Mesodermal cell (in vitro differentiated cells): ENCODE results near the gene IRF3.
A peak's percentile ranks its signal among the peaks of the same experiment; 100 is the strongest.

Experiments used
- H3K27ac ChIP-seq: 2 replicates; pipeline ENCODE4 v1.7.0; 2013; ENCODE audit warnings: mild to moderate bottlenecking, low read depth, low read length, moderate library complexity; ENCODE audit not compliant: severe bottlenecking
- H3K36me3 ChIP-seq: 2 replicates; pipeline ENCODE4 v1.7.1; 2013; ENCODE audit warnings: mild to moderate bottlenecking, low read length, moderate library complexity; ENCODE audit not compliant: control insufficient read depth, insufficient read depth
- H3K4me1 ChIP-seq: one replicate; pipeline ENCODE4 v1.7.1; 2013; ENCODE audit warnings: mild to moderate bottlenecking, low read length; ENCODE audit not compliant: insufficient read depth, control insufficient read depth, poor library complexity, severe bottlenecking
- H3K4me3 ChIP-seq: 2 replicates; pipeline ENCODE4 v1.7.0; 2013; ENCODE audit warnings: low read length, control low read depth, mild to moderate bottlenecking; ENCODE audit not compliant: insufficient read depth, poor library complexity, severe bottlenecking; ENCODE audit errors: extremely low read depth
- H3K9me3 ChIP-seq: 2 replicates; pipeline ENCODE4 v1.7.1; 2013; ENCODE audit warnings: mild to moderate bottlenecking, low read length, moderate library complexity; ENCODE audit not compliant: control insufficient read depth
- WGBS, 2 experiments: methylation state at CpG; one replicate each; pipeline ENCODE4 v1.1.5; 2013; ENCODE audit warnings: missing lambda C conversion rate in 2 of 2; ENCODE audit not compliant: insufficient coverage in 2 of 2; 5-methylcytosine and 5-hydroxymethylcytosine counted together

The IRF3 gene

DNA sequence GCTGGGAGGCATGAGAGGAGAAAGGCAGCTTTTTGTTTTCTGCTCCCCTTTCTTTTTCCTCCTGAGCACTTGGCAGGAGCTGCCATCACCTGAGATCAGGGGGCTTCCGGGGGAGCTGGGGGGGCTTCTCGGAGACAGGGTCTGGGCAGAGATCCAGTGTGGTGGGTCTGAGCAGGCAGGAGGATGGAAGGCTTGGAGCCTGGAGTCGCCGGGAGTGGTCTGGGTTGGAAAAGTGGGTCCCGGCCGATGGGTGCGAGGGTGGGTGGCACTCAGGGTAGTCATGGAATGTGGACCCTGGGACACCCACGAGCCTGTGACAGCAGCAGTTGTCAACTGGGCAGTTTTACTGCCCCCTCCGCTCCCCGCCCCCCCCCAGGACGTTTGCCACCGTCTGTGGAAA lies 21.5 kb upstream of the IRF3 start:
- Histone ChIP-seq H3K4me3 (no peak overlapping the region), H3K36me3 (peaks cover 72% of the 10 kb centered on the region), H3K4me1 (peaks cover 5% of the 10 kb centered on the region), H3K27ac (no peak overlapping the region), H3K9me3 (no peaks in the 10 kb centered on the region)
- 93 to 96% methylated on average over 7 of the region's 12 CpGs for WGBS, 2 experiments

DNA sequence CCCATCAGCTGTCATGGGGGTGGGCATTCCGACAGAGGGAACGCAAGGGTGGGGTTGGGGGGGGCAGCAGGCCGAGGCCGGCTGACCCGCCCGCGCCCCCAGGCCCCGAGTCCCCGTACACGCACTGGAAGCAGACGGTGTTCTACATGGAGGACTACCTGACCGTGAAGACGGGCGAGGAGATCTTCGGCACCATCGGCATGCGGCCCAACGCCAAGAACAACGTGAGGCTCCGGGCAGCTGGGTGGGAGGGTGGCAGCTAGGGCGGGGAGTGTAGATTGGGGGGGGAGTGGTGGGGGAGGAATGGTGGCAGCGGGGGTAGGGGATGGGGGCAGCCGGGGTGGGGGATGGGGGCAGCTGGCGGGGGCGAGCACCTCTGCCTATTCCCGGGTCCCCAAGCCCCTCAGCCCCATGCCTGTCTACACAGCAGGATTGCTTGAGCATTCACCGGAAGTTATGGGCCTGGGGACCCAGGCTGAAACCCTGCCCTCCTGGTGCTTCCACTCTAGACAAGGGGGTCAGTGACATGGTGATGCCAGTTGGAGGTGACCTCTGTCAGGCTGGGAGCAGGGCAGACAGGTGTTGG lies 20.9 kb upstream of the IRF3 start:
- Histone ChIP-seq H3K27ac (no peak overlapping the region), H3K9me3 (no peaks in the 10 kb centered on the region), H3K4me3 (no peak overlapping the region), H3K4me1 (peaks cover 5% of the 10 kb centered on the region), H3K36me3 (peaks cover 78% of the 10 kb centered on the region)
- WGBS, 2 experiments = 95 to 97% methylated on average over 12 to 19 of the region's 27 CpGs

DNA sequence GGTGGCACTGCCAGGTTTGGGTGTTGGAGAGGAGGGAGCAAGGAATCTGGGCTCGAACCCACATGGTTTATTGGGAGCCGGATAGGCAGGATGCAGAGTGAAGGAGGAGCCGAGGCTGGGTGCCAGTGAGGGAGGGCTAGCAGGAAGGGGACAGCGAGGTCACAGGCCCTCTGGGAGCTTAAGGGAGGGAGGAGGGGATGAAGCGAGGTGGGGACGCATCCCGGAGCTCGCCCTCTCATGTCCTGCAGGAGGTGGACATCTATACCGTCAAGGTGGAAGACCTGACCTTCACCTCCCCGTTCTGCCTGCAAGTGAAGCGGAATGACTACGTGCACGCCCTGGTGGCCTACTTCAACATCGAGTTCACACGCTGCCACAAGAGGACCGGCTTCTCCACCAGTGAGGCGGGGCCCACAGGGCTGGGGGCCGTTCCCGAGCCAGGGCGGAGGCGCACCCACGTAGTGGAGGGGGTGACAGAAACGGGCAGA lies 20.2 kb upstream of the IRF3 start:
- H3K27ac ChIP-seq = no peak overlapping the region
- H3K9me3 ChIP-seq = no peaks in the 10 kb centered on the region
- WGBS, 2 experiments = 95% methylated on average over 23 of the region's 23 CpGs
- H3K4me1 ChIP-seq = peaks cover 5% of the 10 kb centered on the region
- H3K36me3 ChIP-seq = peaks cover 85% of the 10 kb centered on the region
- no peak overlapping the region for H3K4me3 ChIP-seq

DNA sequence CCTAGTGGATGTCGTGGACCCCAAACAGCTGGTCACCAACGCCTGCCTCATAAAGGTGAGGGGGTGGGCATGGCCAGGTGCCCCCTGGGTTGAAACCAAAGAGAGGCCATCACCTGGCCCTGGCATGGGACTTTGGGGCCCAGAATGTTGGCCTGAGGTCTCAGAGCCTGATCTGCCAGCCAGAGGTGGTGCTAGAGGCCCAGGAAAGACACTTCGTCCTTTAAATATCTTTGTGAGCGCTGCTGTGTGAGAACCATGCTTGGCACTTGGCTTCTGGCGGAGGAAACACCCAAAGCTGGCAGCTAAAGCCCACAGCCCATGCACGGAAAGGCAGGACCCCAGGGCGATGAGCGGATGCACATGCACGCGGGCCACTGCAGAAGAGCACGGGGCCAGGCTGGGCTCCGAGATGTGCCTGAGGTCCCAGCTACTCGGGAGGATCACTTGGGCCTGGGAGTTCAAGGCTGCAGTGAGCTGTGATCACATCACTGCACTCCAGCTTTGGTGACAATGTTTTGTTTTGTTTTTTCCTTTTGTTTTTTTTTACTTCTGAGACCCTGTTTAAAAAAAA lies 19.4 kb upstream of the IRF3 start:
- peaks cover 10% of the 10 kb centered on the region for H3K4me1 ChIP-seq
- no peak overlapping the region for H3K27ac ChIP-seq
- 98 to 99% methylated on average over 13 of the region's 13 CpGs for WGBS, 2 experiments
- no peaks in the 10 kb centered on the region for H3K9me3 ChIP-seq
- H3K4me3 ChIP-seq = no peak overlapping the region
- peaks cover 86% of the 10 kb centered on the region for H3K36me3 ChIP-seq

DNA sequence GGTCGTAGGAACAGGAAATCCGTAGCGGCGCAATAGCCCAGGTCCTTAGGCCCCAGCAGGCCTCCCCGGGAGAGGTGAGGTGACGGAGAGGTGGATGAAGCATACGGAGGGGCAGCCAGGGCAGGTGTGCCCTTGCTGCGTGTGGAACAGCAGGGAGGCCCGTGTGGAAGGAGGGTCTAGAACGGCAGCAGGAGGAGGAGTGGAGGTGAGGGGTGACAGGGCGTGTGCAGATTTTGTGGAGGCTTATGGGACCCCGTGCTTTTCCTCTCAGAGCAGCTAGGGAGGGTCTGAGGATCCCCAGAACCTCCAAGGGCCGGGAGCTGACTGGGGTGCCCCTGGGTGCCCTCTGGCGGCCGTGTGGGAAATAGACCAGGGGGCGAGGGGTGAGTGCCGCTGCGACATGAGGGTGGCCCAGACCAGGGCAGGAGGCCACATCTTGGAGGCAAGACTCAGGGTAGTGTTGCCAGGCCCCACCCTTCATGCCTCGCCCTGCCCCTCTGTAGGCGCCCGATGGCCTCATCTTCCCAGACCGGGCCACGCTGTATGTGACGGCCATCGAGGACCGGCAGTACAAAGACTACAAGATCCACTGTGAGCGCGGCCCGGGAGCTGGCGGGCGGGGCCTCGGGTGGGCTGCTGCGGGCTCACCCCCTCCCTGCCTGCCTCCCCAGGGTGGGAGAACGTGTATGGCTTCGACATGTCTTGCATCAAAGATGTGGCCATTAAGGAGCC lies 18.8 kb upstream of the IRF3 start:
- Histone ChIP-seq H3K36me3 (peaks cover 81% of the 10 kb centered on the region), H3K9me3 (no peaks in the 10 kb centered on the region), H3K27ac (no peak overlapping the region), H3K4me1 (peaks cover 16% of the 10 kb centered on the region), H3K4me3 (no peak overlapping the region)
- 95 to 96% methylated on average over 34 of the region's 35 CpGs for WGBS, 2 experiments

DNA sequence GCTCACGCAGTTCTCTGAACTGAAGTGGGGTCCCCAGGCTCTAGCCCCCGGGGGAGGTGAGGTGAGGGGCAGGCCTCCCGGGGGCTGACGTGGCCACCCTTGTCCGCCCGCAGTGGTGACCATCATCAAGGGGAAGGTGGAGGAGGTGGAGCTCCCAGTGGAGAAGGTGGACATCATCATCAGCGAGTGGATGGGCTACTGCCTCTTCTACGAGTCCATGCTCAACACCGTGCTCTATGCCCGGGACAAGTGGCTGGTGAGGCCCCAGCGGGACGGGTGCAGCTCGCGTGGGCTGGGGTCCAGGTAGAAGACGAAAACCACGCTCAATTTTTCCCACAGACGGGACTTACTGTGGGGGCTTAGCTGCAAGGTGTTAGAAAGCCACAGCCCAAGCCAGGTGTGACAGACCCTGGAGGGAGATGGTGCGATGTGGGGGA lies 18.2 kb upstream of the IRF3 start:
- H3K36me3 ChIP-seq = peaks cover 75% of the 10 kb centered on the region
- WGBS, 2 experiments = 96% methylated on average over 16 to 18 of the region's 18 CpGs

DNA sequence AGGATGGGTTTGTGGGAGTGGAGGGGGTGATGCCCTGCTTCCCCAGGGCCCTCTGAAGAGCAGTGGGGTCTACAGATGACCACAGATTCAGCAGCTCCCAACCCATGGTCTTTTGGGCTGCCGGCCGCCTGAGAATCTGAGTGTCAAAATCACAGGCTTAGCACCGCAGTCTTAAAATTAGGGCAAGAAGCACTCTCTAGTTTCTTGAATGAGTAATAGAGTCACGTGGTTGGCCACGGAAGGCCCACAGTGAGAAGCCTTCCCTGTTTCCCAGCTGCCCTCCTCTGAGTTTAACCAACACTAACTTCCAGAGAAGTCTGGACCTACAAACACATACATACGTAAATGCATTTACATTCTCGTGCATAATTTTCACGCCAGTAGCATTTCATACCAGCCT lies 16.6 kb upstream of the IRF3 start:
- no peaks in the 10 kb centered on the region for H3K9me3 ChIP-seq
- H3K4me1 ChIP-seq = peaks cover 15% of the 10 kb centered on the region
- no peak overlapping the region for H3K4me3 ChIP-seq
- H3K27ac ChIP-seq = no peak overlapping the region
- WGBS, 2 experiments = 96% methylated on average over 5 to 8 of the region's 8 CpGs
- peaks cover 61% of the 10 kb centered on the region for H3K36me3 ChIP-seq

More for the DNA sequence above, 18.2 kb upstream of the IRF3 start:
- no peak overlapping the region for H3K27ac ChIP-seq
- H3K4me3 ChIP-seq = no peak overlapping the region
- H3K4me1 ChIP-seq = peaks cover 21% of the 10 kb centered on the region
- H3K9me3 ChIP-seq = no peaks in the 10 kb centered on the region

DNA sequence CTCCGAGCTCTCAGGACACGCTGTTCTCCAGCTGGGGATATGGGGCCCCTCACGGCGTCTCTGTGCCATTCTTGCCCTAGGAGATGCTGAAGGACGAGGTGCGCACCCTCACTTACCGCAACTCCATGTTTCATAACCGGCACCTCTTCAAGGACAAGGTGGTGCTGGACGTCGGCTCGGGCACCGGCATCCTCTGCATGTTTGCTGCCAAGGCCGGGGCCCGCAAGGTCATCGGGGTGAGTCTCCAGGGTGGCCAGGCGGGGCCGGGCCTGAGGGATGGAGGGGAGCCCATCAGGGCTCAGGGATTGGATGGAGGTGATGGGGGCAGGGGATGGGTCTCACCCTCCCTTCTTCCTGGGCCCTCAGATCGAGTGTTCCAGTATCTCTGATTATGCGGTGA lies 16.2 kb upstream of the IRF3 start:
- 97 to 98% methylated on average over 17 to 19 of the region's 19 CpGs for WGBS, 2 experiments
- Histone ChIP-seq H3K4me1 (peaks cover 15% of the 10 kb centered on the region), H3K36me3 (peaks cover 57% of the 10 kb centered on the region), H3K4me3 (no peak overlapping the region), H3K27ac (no peak overlapping the region), H3K9me3 (no peaks in the 10 kb centered on the region)

DNA sequence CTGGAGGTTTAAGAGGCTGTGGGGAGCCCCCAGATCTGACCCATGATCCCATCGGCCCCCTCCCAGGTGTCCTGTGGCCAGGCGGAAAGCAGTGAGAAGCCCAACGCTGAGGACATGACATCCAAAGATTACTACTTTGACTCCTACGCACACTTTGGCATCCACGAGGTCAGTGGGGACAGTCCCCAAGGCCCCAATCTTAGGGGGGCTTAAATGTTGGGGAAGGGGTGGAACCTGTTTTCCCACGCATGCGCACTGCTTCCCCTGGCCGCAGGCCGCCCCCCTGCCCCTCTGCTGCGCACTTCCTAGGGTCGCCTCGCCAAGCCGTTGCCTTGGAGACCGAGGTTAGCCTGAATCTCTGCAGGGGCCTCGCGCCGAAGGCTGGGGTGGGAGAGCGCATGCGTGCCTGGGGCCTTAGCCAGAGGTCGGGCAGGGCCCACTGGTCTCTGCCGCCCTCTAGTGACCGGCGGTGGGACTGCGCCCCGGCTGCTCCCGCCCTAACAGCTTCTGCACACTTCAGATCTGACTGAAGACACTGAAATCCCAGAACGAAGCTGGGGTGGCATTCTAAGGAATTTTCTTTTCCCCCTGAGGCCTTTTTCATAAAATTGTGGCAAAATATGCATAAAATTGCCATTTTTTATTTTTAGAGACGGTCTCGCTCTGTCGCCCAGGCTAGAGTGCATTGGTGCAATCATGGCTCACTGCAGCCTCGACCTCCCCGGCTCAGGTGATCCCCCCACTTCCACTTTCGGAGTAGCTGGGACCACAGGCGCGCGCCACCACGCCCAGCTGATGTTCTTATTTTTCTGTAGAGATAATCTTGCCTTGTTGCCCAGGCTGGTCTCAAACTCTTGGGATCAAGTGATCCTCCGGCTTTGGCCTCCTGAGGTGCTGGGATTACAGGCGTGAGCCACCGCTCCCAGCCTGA lies 15.0 kb upstream of the IRF3 start:
- peaks cover 49% of the 10 kb centered on the region for H3K36me3 ChIP-seq
- WGBS, 2 experiments = 36 to 39% methylated on average over 34 to 37 of the region's 40 CpGs
- H3K4me3 ChIP-seq = peak overlapping the region; percentile 14
- peak overlapping the region; percentile 78 for H3K27ac ChIP-seq
- no peaks in the 10 kb centered on the region for H3K9me3 ChIP-seq
- H3K4me1 ChIP-seq = peaks cover 15% of the 10 kb centered on the region

DNA sequence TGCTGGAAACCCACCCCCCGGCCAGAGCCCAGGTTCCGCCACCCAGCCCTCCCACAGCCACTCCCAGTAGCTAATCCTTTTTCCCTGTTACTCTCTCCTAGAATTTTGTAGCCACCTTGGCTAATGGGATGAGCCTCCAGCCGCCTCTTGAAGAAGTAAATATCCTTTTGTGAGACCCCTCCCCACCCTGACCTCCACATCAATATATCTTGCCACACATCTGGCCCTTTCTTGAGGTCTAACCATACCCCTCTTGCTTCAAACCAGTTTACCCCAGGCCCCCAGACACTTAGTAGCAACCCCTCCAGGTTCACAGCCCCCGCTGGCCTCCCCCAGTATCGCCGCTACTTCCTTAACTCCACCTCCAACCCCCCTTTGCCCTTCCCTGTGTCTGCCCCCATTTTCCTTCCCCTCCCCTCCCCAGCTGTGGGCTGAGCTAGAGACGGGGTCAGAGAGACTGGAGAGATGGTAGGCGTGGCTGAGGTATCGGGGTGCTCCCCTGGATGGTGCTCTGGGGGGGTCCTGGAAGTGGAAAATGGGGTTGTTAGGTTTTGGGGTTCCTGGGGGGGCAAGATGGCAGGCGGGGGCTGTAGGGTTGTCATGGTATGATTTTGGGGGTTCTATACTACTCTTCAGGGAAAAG lies 14.2 kb upstream of the IRF3 start:
- H3K27ac ChIP-seq = peak overlapping the region; percentile 78
- H3K9me3 ChIP-seq = no peaks in the 10 kb centered on the region
- peaks cover 15% of the 10 kb centered on the region for H3K4me1 ChIP-seq
- WGBS, 2 experiments = 61 to 71% methylated on average over 4 to 5 of the region's 10 CpGs
- peak overlapping the region; percentile 14 for H3K4me3 ChIP-seq
- peaks cover 41% of the 10 kb centered on the region for H3K36me3 ChIP-seq
